Activated CD8-positive, alpha-beta T cell treated with anti-CD3 and anti-CD28 coated beads, Interleukin-2, amount 10 ng/mL, durations not matched to agents 7 days and 5 days (primary cell): ENCODE measurements around the gene TFAP2E. TPM values are rescaled to one million over a fixed set of nuclear protein-coding genes. Genes with fewer than 3 reads are reported as not detected.

Experiments used
- ATAC-seq: fragments of 150-1000 bp; cut with Tn5 transposase; one replicate; pipeline ENCODE4 v1.10.0; 2021; ENCODE audit warnings: moderate library complexity
- CTCF ChIA-PET: fragments of 350-600 bp; sonication (Branson Sonifier 250); formaldehyde crosslinking; loops from one replicate; lab custom pipeline; 2021; ENCODE audit warnings: antibody characterized with exemption; lab: Charles Lee
- POLR2A ChIA-PET: fragments of 350-600 bp; sonication (Branson Sonifier 250); formaldehyde crosslinking; loops from one replicate; lab custom pipeline; 2021; ENCODE audit warnings: antibody characterized with exemption; lab: Charles Lee
- DNase-seq: peaks from one replicate; pipeline ENCODE4 v3.0.0-alpha.2; 2020
- H3K27ac Mint-ChIP-seq: one replicate; pipeline ENCODE4 v1.8.0; 2021; ENCODE audit warnings: mild to moderate bottlenecking, mixed read lengths
- H3K27me3 Mint-ChIP-seq: one replicate; pipeline ENCODE4 v1.8.0; 2021; ENCODE audit warnings: low read depth, mixed read lengths
- H3K36me3 Mint-ChIP-seq: one replicate; pipeline ENCODE4 v1.8.0; 2021; ENCODE audit warnings: low read depth, mixed read lengths
- H3K4me1 Mint-ChIP-seq: one replicate; pipeline ENCODE4 v1.8.0; 2021; ENCODE audit warnings: low read depth, mixed read lengths
- H3K4me3 Mint-ChIP-seq: one replicate; pipeline ENCODE4 v1.8.0; 2021; ENCODE audit warnings: mild to moderate bottlenecking, mixed read lengths
- H3K9me3 Mint-ChIP-seq: one replicate; pipeline ENCODE4 v1.8.0; 2022; ENCODE audit warnings: mixed read lengths; ENCODE audit not compliant: insufficient read depth
- total RNA-seq, 2 experiments: library from RNA; stranded (reverse); gene quantifications; one replicate each; pipeline ENCODE4 v1.2.3, GENCODE V29; 2021

TFAP2E gene
- total RNA-seq, 2 experiments from 2014 or later = 1.0 to 1.1 TPM

- ATAC-seq (peak; percentile 79), DNase-seq (no peak)
Measured at GRCh38 chr1:35557118-35557610, 15.9 kb upstream of the TFAP2E start, which contains the start of gene KIAA0319L. Gene KIAA0319L, minus strand, starts transcription at chr1:35557403. Its CDS starts 2,912 bp downstream, at chr1:35554491.

DNA sequence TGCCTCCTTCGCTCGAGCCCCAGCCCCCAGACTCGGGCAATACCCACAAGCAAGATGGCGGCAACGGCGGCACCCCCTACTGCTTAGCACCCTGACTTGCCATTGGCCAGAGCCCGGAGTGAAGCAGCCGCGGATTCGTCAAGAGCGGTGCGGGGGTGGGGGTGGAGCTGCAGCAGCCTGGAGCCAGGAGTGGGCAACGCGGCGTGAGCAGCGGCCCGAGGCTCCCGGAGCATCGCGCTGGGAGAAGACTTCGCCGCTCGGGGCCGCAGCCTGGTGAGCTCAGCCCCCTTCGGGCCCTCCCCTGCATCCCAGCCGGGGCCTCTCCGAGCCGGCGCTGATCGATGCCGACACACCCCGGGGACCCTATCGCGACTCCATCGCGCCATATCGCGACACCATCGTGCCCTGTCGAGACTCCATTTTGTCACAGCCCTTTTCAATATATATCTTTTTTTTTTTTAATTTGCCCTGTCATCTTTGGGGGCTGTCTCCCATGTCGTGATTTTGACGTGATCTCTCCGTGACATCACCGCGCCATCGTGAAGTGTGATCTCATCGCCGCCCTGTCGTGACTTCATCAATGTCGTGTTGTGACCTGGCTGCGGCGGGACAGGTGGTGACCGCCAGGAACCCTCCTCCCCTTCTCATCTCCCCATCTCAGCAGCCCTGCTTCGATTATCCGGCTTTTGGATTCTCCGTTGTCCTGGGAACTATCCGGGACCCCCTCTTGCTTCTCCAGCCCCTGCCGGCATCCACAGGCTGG lies 15.3 kb upstream of the TFAP2E start, which contains the start of gene NCDN:
Gene NCDN, plus strand, starts transcription at position 189 of the 763 bp plus-strand sequence. Its CDS starts 392 bp downstream, at position 581.
- H3K36me3 Mint-ChIP-seq = peaks cover 7% of the 10 kb centered on the region
- H3K27me3 Mint-ChIP-seq = no peaks in the 10 kb centered on the region
- peaks cover 48% of the 10 kb centered on the region for H3K4me1 Mint-ChIP-seq
- peak; percentile 98 for DNase-seq
- H3K27ac Mint-ChIP-seq = peak within 1 kb of the TSS; percentile 98
- H3K4me3 Mint-ChIP-seq = peak within 1 kb of the TSS; percentile 96
- ATAC-seq = peak; percentile 95
- no peaks in the 10 kb centered on the region for H3K9me3 Mint-ChIP-seq
- ChIA-PET POLR2A (interaction anchor here (0.6 to 2.5 kb wide), 10 partner anchors 9 to 368 kb away, joined by 3 to 20 read pairs (median 9); partner anchors contain the start of gene CLSPN), CTCF (interaction anchor here (0.9 to 5.3 kb wide), 4 partner anchors 106 to 158 kb away, joined by 3 to 60 read pairs (median 24); no protein-coding TSS in a partner anchor)

More at GRCh38 chr1:35557118-35557610, 15.9 kb upstream of the TFAP2E start, which contains the start of gene KIAA0319L:
- peaks cover 45% of the 10 kb centered on the region for H3K4me1 Mint-ChIP-seq
- ChIA-PET POLR2A (interaction anchor here (0.7 to 2.5 kb wide), 12 partner anchors 9 to 212 kb away, joined by 3 to 20 read pairs (median 8); partner anchors contain the start of gene CLSPN), CTCF (interaction anchor here (0.9 to 2.9 kb wide), 4 partner anchors 48 to 158 kb away, joined by 3 to 39 read pairs (median 6); no protein-coding TSS in a partner anchor)
- H3K36me3 Mint-ChIP-seq = peaks cover 12% of the 10 kb centered on the region
- no peaks in the 10 kb centered on the region for H3K9me3 Mint-ChIP-seq
- H3K27me3 Mint-ChIP-seq = no peaks in the 10 kb centered on the region
- peak within 1 kb of the TSS; percentile 96 for H3K4me3 Mint-ChIP-seq
- H3K27ac Mint-ChIP-seq = peak within 1 kb of the TSS; percentile 98

DNA sequence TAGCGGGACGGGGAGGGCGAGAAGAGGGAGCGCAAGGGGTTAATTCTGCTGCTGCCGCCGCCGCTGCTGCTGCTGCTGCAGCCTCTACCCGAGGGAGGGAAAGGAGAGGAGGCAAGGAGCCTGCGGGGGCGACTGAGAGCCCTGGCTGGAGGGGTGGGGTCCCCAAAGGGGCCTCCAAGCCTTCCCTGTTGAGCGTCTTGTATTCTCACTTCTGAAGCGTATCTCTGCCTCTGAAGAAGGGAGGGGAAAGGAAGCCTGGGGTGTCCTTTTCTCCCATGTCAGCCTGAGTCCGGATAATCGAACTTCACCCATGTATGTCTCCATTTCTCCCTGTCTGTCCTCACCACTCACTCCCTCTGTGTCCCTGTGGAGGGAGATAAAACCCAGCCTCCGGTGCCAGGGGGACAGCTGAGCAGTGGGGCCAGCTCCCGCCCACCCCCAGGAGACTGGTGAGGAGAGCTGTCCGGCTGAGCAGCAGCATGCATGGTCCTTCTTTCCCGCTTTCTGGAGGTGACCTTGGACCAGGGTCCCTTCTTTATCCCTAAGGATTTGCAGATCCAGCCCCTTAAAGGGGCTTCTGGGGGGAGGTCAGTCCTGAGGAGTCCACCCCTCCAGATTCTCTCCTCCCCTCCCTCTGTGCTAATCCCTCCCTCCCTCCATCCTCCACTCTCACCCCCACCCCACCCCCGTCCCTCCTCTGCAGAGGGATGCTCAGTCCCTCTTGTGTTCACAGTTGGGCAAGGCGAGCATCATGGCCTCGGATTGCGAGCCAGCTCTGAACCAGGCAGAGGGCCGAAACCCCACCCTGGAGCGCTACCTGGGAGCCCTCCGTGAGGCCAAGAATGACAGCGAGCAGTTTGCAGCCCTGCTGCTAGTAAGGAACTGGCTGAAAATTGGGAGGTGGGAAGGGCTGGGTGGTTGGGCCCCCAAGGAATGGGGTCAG lies 14.5 kb upstream of the TFAP2E start:
- no peak for ATAC-seq
- H3K27ac Mint-ChIP-seq = peak overlapping the region; percentile 98
- peak overlapping the region; percentile 96 for H3K4me3 Mint-ChIP-seq
- ChIA-PET CTCF (interaction anchor here (0.9 to 5.3 kb wide), 4 partner anchors 108 to 115 kb away, joined by 3 to 60 read pairs (median 5); no protein-coding TSS in a partner anchor), POLR2A (interaction anchor here (1.7 to 2.5 kb wide), 4 partner anchors 13 to 211 kb away, joined by 8 to 19 read pairs (median 10); partner anchors contain the start of gene CLSPN)
- DNase-seq = no peak
- peaks cover 51% of the 10 kb centered on the region for H3K4me1 Mint-ChIP-seq
- peaks cover 2% of the 10 kb centered on the region for H3K36me3 Mint-ChIP-seq
- no peaks in the 10 kb centered on the region for H3K9me3 Mint-ChIP-seq
- no peaks in the 10 kb centered on the region for H3K27me3 Mint-ChIP-seq

- no peaks in the 10 kb centered on the region for H3K9me3 Mint-ChIP-seq
- DNase-seq (no peak), ATAC-seq (no peak)
- H3K36me3 Mint-ChIP-seq = peaks cover 2% of the 10 kb centered on the region
- ChIA-PET CTCF (interaction anchor here (0.6 to 5.3 kb wide), 5 partner anchors 9 to 116 kb away, joined by 3 to 60 read pairs (median 5); no protein-coding TSS in a partner anchor), POLR2A (no interaction called here)
- H3K27me3 Mint-ChIP-seq = no peaks in the 10 kb centered on the region
- no peak overlapping the region for H3K4me3 Mint-ChIP-seq
- peaks cover 52% of the 10 kb centered on the region for H3K4me1 Mint-ChIP-seq
- peak overlapping the region; percentile 41 for H3K27ac Mint-ChIP-seq
Measured at GRCh38 chr1:35559317-35559944, 13.7 kb upstream of the TFAP2E start.

DNA sequence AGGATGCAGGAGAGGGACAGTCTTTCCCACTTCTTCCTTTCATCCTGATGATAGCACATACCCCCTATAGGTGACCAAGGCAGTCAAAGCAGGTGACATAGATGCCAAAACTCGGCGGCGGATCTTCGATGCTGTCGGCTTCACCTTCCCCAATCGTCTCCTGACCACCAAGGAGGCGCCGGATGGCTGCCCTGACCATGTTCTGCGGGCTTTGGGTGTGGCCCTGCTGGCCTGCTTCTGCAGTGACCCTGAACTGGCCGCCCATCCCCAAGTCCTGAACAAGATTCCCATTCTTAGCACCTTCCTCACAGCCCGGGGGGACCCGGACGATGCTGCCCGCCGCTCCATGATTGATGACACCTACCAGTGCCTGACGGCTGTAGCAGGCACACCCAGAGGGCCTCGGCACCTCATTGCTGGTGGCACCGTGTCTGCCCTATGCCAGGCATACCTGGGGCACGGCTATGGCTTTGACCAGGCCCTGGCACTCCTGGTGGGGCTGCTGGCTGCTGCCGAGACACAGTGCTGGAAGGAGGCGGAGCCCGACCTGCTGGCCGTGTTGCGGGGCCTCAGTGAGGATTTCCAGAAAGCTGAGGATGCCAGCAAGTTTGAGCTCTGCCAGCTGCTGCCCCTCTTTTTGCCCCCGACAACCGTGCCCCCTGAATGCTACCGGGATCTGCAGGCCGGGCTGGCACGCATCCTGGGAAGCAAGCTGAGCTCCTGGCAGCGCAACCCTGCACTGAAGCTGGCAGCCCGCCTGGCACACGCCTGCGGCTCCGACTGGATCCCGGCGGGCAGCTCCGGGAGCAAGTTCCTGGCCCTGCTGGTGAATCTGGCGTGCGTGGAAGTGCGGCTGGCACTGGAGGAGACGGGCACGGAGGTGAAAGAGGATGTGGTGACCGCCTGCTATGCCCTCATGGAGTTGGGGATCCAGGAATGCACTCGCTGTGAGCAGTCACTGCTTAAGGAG lies 12.6 kb upstream of the TFAP2E start:
- POLR2A ChIA-PET = no interaction called here
- Mint-ChIP-seq H3K36me3 (peaks cover 4% of the 10 kb centered on the region), H3K9me3 (no peaks in the 10 kb centered on the region), H3K27me3 (no peaks in the 10 kb centered on the region), H3K4me3 (no peak overlapping the region), H3K27ac (no peak overlapping the region), H3K4me1 (peaks cover 47% of the 10 kb centered on the region)
- DNase-seq (no peak), ATAC-seq (no peak)
- CTCF ChIA-PET = interaction anchor here (1.1 to 5.3 kb wide), 6 partner anchors 8 to 166 kb away, joined by 4 to 60 read pairs (median 6); no protein-coding TSS in a partner anchor

GRCh38 chr1:35561297-35561971 lies 11.7 kb upstream of the TFAP2E start:
- Mint-ChIP-seq H3K9me3 (no peaks in the 10 kb centered on the region), H3K27ac (no peak overlapping the region)

GRCh38 chr1:35561972-35562680 lies 11.0 kb upstream of the TFAP2E start:
- peaks cover 34% of the 10 kb centered on the region for H3K4me1 Mint-ChIP-seq
- ChIA-PET CTCF (interaction anchor here (0.6 to 5.3 kb wide), 6 partner anchors 111 to 167 kb away, joined by 3 to 60 read pairs (median 4); no protein-coding TSS in a partner anchor), POLR2A (no interaction called here)
- no peak for ATAC-seq
- no peak for DNase-seq
- H3K4me3 Mint-ChIP-seq = no peak overlapping the region
- peaks cover 4% of the 10 kb centered on the region for H3K36me3 Mint-ChIP-seq
- H3K9me3 Mint-ChIP-seq = no peaks in the 10 kb centered on the region
- H3K27ac Mint-ChIP-seq = no peak overlapping the region
- H3K27me3 Mint-ChIP-seq = no peaks in the 10 kb centered on the region

More at GRCh38 chr1:35561297-35561971, 11.7 kb upstream of the TFAP2E start:
- Mint-ChIP-seq H3K36me3 (peaks cover 4% of the 10 kb centered on the region), H3K4me3 (no peak overlapping the region), H3K4me1 (peaks cover 38% of the 10 kb centered on the region), H3K27me3 (no peaks in the 10 kb centered on the region)
- DNase-seq (no peak), ATAC-seq (no peak)
- POLR2A ChIA-PET = no interaction called here
- CTCF ChIA-PET = interaction anchor here (0.7 to 5.3 kb wide), 5 partner anchors 111 to 168 kb away, joined by 3 to 60 read pairs (median 5); no protein-coding TSS in a partner anchor

DNA sequence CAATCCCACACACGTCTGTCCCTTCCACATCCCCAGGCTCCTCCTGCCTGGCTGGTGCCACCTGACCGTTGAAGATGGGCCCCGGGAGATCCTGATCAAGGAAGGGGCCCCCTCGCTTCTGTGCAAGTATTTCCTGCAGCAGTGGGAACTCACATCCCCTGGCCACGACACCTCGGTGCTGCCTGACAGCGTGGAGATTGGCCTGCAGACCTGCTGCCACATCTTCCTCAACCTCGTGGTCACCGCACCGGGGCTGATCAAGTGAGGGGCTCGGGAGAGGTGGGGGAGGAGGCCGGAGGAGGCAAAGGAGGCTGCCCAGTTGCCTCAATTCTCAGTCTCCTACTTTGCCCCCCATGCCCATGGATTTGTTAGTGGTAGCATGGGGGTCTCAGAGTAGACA lies 9.9 kb upstream of the TFAP2E start:
- peak overlapping the region; percentile 39 for H3K27ac Mint-ChIP-seq
- no peaks in the 10 kb centered on the region for H3K9me3 Mint-ChIP-seq
- ChIA-PET CTCF (interaction anchor here (5.3 kb wide), 1 partner anchor 112 kb away, joined by 60 read pairs; no protein-coding TSS in a partner anchor), POLR2A (no interaction called here)
- H3K27me3 Mint-ChIP-seq = no peaks in the 10 kb centered on the region
- H3K36me3 Mint-ChIP-seq = peaks cover 4% of the 10 kb centered on the region
- no peak for ATAC-seq
- H3K4me1 Mint-ChIP-seq = peaks cover 32% of the 10 kb centered on the region
- no peak for DNase-seq
- H3K4me3 Mint-ChIP-seq = no peak overlapping the region
